ENCODE measurements around the gene RMND5B.

Gene RMND5B

DNA sequence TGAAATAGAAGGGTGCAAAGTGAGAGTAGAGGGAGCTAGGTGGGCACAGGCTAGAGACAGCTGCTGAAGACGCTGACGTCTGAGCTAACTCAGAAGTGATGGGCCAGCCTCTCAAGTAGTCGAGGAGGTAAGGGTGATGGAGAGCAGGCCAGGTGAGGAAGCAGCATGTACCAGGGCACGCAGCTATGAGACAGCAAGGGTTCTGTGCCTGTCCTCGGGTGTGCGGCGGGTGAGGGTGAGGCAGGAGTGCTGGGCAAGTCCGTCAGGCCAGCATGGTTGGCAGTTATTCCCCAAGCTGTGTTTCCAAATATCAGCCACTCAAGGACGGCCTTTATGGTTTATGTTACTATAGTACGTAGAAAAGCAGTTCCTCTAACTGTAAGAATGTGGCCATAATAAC lies 6.2 kb downstream of the RMND5B start:
- no peak for DNase-seq

GRCh38 chr5:178137991-178138390 lies 7.2 kb downstream of the RMND5B start:
- DNase-seq, result no peak

DNA sequence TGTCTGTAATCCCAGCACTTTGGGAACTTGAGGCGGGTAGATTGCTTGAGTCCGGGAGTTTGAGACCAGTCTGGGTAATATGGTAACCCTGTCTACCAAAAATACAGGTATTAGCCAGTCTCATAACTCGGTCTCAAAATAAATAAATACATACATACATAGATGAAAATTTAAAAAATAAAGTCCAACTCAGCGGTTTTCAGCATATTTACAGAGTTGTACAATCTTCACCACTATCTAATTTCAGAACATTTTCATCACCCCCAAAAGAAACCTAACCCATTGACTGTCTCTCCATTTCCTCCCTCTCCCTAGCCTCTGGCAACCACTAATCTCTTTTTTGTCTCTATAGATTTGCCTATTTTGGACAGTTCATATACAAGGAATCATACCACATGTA lies 10.7 kb downstream of the RMND5B start:
- DNase-seq, result no peak

DNA sequence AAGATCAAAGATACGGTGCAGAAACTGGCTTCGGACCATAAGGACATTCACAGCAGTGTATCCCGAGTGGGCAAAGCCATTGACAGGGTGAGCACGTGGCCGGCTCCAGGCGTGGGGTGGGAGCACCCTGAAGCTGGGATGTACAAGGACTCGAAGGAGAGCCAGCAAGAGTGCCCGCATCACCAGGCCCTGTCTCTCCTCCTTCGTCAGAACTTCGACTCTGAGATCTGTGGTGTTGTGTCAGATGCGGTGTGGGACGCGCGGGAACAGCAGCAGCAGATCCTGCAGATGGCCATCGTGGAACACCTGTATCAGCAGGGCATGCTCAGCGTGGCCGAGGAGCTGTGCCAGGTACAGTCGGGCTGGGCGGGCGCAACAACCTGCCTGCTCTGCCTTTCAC lies 11.8 kb downstream of the RMND5B start:
- no peak for DNase-seq

- DNase-seq, result no peak
Measured at GRCh38 chr5:178143246-178143645, 12.4 kb downstream of the RMND5B start.

DNA sequence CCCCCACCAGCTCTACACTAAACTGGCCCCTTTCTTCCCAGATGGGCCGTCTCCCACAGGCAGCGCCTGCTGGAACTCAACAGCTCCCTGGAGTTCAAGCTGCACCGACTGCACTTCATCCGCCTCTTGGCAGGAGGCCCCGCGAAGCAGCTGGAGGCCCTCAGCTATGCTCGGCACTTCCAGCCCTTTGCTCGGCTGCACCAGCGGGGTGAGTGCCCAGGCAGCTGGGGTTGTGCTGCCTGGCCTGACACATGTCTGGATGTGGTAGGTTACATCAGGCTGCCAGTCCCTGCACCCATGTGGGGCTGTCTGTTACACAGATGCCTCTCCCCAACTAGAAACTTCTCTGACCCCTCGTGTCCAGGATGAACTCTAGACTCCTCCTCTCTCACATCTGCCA lies 13.1 kb downstream of the RMND5B start:
- no peak for DNase-seq

- peak; percentile 87 for DNase-seq
Measured at GRCh38 chr5:178145965-178146820, 15.4 kb downstream of the RMND5B start.

GRCh38 chr5:178147406-178147805 lies 16.6 kb downstream of the RMND5B start:
- no peak for DNase-seq

- no peak for DNase-seq
Measured at GRCh38 chr5:178149199-178149932, 18.6 kb downstream of the RMND5B start.

DNA sequence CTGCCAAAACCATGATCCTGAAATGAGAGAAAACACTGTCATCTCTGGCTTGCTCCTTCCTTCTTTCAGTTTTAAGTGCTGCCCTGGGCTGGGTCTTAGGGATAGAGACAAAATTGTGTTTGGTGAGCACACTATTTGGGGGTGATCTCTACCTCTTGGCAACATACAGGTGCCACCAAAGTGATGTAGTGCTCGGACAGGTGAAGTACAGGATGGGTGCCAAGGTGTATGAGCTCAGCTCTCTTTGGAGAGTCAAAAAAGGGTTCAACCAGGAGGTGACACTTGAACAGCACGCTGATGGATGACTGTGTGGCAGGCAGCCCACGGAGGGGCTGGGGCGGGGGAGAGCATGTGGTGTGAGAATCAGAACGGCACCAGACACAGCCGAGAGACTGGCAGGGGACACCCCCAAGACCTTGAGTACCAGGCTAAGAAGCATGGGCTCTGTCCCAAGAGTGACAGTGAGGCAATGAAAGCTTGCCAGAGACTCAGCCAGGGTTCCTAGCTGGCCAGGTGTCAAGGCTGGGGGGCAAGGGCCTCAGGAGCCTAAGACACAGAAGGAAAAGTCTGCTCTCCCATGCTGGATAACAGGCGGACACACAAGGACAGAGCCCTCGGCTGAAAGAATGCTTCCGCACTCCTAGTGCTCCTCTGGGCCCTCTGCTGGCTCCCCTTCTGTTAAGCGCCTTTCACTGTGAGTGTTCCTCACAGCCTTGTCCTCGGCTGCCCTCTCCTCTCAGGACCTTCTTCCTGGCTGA lies 20.3 kb downstream of the RMND5B start:
- DNase-seq, result no peak

- DNase-seq, result no peak
Measured at GRCh38 chr5:178152491-178153444, 22.0 kb downstream of the RMND5B start.

DNA sequence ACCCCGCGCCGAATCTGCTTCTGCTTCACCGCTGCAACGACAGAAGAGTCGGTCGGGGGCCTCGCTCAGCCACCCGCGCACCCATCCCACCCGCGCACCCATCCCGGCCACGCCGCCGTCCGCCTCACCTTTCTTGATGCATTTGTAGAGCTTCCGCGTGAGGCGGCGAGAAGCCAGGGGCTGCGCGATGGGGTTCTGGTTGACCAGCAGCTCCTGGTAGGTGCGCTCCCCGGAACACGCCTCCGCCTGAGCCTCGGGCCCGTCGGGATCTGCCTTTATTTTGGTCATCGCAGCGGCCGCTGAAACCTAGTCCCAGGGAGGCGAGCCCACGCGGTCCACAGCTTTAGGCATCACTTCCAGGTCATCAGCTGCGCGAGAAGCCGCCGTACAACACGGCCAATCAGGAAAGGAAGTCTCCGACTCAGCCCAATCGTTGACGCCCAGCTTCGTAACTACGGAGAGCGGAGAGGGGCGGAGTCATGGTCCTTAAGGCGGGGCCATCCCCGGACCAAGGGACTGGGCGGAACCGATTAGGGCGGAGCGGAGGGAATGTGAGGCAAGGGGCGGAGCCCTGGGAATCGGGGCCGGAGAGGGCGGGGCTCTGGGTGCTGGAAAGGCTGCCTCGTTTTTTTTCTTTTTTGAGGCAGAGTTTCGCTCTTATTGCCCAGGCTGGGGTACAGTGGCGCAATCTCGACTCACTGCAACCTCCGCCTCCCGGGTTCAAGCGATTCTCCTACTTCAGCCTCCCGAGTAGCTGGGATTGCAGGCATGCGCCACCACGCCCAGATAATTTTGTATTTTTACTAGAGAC lies 22.9 kb downstream of the RMND5B start, which contains the start of gene NHP2:
TSS of gene NHP2 (minus strand) at position 356 of the 811 bp plus-strand sequence. CDS start at position 288, 68 bp downstream.
- DNase-seq, result peak; percentile 99

DNA sequence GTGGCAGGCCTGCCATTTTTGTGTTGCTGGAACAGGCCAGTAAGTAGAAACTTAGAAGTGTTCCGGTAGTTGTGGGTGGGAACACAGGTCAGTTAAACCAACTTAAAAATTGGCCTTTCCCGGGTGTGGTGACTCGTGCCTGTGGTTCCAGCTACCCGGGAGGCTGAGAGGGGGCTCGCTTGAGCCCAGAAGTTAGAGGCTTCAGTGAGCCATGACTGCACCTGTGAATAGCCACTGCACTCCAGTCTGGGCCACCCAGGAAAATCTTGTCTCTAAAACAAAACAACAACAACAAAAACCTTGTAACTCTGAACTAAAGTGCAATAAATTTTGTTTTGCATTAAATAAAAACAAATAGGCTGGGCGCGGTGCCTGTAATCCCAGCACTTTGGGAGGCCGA lies 24.3 kb downstream of the RMND5B start:
- no peak for DNase-seq

- DNase-seq, result no peak
Measured at GRCh38 chr5:178160176-178160575, 29.4 kb downstream of the RMND5B start.

DNA sequence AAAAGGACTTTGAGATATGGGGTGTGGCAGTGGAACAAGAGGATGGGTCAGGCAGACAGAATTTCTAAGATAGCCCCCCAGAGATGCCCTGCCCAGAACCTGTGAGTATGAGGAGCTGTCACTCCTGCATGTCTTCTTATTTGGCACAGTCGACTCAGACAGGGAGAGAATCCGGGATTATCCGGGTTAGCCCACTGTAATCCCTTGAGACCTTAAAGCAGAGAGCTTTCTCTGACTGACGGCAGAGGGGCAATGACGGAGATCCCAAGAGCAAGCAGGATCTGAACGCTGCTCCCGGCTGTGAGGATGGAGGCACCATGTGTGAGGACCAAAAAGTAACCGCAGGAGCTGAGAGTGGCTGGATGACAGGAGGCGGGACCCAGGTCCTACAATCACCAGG lies 31.7 kb downstream of the RMND5B start:
- no peak for DNase-seq

GRCh38 chr5:178163772-178164735 lies 33.2 kb downstream of the RMND5B start:
- DNase-seq, result peak; percentile 100

DNA sequence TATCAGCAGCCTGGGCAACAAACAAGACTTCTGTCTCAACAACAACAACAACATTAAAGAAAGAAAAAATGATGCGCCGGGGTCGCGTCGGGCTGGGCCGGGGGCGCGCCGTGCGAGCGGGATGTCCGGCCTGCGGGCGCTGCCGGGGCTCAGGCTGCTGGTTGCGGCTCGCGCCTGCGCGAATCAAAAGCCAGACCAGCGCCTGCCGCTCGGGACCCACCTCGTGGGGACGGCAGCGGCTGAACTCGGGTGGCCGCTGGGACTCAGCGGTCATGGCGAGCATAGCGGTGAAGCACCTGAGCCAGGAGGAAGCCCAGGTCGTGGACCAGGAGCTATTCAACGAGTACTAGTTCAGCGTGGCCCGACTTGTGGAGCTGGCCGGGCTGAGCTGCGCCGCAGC lies 34.8 kb downstream of the RMND5B start:
- DNase-seq, result no peak

- DNase-seq, result no peak
Measured at GRCh38 chr5:178170455-178170854, 39.6 kb downstream of the RMND5B start.

- DNase-seq, result no peak
Measured at GRCh38 chr5:178174456-178174855, 43.6 kb downstream of the RMND5B start.

- no peak for DNase-seq
Measured at GRCh38 chr5:178176791-178177190, 46.0 kb downstream of the RMND5B start.
